ENCODE data around the gene GPRC5C. TPM values are rescaled to one million over a fixed set of nuclear protein-coding genes. Genes with fewer than 3 reads are reported as not detected.

Gene GPRC5C
- total RNA-seq, 1 donor from 2014 or later, result 56.4 TPM

DNA sequence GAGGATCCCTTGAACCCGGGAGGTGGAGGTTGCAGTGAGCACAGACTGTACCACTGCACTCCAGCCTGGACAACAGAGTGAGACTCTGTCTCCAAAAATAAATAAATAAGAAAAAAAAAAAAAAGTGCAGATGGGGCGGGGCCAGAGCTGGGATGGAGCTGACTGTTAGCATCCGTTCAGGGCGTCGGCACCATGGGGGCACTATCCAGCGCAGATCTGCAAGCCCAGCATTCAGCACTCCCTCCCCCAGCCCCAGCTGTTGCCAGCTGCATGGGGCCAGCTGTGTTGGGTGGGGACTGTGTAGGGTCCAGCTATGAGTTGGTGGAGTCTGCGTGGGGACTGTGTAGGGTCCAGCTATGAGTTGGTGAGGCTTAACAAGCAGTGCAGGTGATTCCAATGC, 13.3 kb downstream of the GPRC5C start:
- TF ChIP-seq, protein P1, sequence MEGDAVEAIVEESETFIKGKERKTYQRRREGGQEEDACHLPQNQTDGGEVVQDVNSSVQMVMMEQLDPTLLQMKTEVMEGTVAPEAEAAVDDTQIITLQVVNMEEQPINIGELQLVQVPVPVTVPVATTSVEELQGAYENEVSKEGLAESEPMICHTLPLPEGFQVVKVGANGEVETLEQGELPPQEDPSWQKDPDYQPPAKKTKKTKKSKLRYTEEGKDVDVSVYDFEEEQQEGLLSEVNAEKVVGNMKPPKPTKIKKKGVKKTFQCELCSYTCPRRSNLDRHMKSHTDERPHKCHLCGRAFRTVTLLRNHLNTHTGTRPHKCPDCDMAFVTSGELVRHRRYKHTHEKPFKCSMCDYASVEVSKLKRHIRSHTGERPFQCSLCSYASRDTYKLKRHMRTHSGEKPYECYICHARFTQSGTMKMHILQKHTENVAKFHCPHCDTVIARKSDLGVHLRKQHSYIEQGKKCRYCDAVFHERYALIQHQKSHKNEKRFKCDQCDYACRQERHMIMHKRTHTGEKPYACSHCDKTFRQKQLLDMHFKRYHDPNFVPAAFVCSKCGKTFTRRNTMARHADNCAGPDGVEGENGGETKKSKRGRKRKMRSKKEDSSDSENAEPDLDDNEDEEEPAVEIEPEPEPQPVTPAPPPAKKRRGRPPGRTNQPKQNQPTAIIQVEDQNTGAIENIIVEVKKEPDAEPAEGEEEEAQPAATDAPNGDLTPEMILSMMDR (IDR thresholded peaks at IDR 0.05), result no peak
- DNase-seq (ENCODE audit: extremely low spot score, unreplicated experiment), result no peak
- no peak overlapping the region for H3K27ac Mint-ChIP-seq (ENCODE audit: unreplicated experiment)

DNA sequence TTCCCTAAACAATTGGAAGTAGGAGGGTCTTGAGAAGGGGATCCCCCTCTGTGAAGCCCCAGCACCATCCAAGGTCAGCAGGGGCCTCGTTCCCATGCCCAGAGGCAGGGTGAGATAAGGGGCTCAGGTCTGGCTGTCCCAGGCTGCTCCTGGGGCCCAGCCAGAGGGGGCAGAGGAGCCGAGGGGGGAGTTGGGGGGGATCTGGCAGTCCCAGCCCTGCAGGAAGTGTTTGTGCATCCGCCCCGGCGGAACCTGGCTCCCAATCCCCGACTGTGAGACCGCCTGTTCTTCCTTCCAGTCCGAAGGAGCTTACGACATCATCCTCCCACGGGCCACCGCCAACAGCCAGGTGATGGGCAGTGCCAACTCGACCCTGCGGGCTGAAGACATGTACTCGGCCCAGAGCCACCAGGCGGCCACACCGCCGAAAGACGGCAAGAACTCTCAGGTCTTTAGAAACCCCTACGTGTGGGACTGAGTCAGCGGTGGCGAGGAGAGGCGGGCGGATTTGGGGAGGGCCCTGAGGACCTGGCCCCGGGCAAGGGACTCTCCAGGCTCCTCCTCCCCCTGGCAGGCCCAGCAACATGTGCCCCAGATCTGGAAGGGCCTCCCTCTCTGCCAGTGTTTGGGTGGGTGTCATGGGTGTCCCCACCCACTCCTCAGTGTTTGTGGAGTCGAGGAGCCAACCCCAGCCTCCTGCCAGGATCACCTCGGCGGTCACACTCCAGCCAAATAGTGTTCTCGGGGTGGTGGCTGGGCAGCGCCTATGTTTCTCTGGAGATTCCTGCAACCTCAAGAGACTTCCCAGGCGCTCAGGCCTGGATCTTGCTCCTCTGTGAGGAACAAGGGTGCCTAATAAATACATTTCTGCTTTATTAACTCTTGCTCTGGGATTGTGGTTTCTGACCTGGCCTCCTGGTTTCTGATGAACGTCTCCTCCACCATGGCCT, 14.9 kb downstream of the GPRC5C start:
- Mint-ChIP-seq H3K36me3 (ENCODE audit: unreplicated experiment) (peaks cover 6% of the 10 kb centered on the region), H3K4me3 (ENCODE audit: unreplicated experiment) (peak overlapping the region; percentile 11), H3K27me3 (ENCODE audit: unreplicated experiment) (no peaks in the 10 kb centered on the region), H3K27ac (ENCODE audit: unreplicated experiment) (no peak overlapping the region), H3K4me1 (ENCODE audit: unreplicated experiment) (peaks cover 64% of the 10 kb centered on the region), H3K9me3 (ENCODE audit: unreplicated experiment) (no peaks in the 10 kb centered on the region)
- TF ChIP-seq, protein P1 (IDR thresholded peaks at IDR 0.05), result no peak
- no peak for DNase-seq (ENCODE audit: extremely low spot score, unreplicated experiment)

More for the DNA sequence above, 13.3 kb downstream of the GPRC5C start:
- Mint-ChIP-seq H3K27me3 (ENCODE audit: unreplicated experiment) (no peaks in the 10 kb centered on the region), H3K9me3 (ENCODE audit: unreplicated experiment) (no peaks in the 10 kb centered on the region), H3K4me3 (ENCODE audit: unreplicated experiment) (no peak overlapping the region), H3K36me3 (ENCODE audit: unreplicated experiment) (peaks cover 13% of the 10 kb centered on the region), H3K4me1 (ENCODE audit: unreplicated experiment) (peaks cover 60% of the 10 kb centered on the region)

DNA sequence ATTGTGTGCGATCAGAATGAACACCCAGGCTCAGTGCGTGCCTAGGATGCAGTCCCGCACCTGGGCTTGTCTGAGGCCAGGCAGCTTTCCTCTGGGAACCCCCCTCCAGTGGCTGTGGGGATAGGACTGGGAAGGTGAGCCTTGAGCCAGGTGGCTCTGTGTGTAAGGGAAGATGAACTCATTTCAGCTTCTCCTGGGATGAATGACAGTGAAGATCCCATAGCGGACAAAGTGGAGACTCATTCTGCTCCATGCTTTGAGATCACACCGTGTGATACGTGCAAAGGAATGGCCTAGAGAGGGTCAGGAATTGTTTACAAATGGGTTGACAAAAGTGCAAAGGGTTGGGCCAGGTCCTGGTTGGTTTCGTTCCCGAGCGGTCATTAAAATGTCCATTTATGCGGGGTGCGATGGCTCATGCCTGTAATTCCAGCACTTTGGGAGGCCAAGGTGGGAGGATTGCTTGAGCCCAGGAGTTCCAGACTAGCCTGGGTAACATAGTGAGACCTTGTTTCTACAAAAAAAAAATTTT, 15.8 kb downstream of the GPRC5C start:
- Mint-ChIP-seq H3K27ac (ENCODE audit: unreplicated experiment) (peak overlapping the region; percentile 5), H3K4me1 (ENCODE audit: unreplicated experiment) (peaks cover 64% of the 10 kb centered on the region), H3K4me3 (ENCODE audit: unreplicated experiment) (no peak overlapping the region), H3K9me3 (ENCODE audit: unreplicated experiment) (no peaks in the 10 kb centered on the region), H3K27me3 (ENCODE audit: unreplicated experiment) (no peaks in the 10 kb centered on the region), H3K36me3 (ENCODE audit: unreplicated experiment) (peaks cover 5% of the 10 kb centered on the region)
- TF ChIP-seq, protein P1 (IDR thresholded peaks at IDR 0.05), result no peak
- DNase-seq (ENCODE audit: extremely low spot score, unreplicated experiment), result no peak

DNA sequence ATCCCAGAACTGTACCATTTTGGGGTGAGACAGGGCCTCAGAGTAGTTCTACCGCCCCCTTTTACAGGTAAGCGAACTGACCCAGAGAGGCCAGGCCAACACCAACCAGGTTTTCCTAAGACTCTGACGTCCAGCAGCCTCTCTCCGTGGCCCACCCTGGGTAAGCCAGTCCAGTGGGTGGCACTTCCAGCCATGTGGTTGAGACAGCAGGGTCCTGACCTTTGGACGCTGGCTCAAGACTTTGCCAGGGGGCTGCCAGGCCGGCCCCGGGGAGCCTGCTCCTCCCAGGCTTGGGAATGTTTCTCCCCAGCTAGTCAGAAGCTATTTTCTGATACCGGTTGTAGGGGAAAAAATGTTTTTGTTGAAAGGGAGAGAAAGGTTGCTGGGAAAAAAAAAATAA, 16.9 kb downstream of the GPRC5C start:
- TF ChIP-seq, protein P1 (IDR thresholded peaks at IDR 0.05), result no peak
- Mint-ChIP-seq H3K9me3 (ENCODE audit: unreplicated experiment) (no peaks in the 10 kb centered on the region), H3K36me3 (ENCODE audit: unreplicated experiment) (peaks cover 5% of the 10 kb centered on the region), H3K27ac (ENCODE audit: unreplicated experiment) (peak overlapping the region; percentile 76), H3K4me3 (ENCODE audit: unreplicated experiment) (peak overlapping the region; percentile 14), H3K4me1 (ENCODE audit: unreplicated experiment) (peaks cover 64% of the 10 kb centered on the region), H3K27me3 (ENCODE audit: unreplicated experiment) (no peaks in the 10 kb centered on the region)
- no peak for DNase-seq (ENCODE audit: extremely low spot score, unreplicated experiment)

DNA sequence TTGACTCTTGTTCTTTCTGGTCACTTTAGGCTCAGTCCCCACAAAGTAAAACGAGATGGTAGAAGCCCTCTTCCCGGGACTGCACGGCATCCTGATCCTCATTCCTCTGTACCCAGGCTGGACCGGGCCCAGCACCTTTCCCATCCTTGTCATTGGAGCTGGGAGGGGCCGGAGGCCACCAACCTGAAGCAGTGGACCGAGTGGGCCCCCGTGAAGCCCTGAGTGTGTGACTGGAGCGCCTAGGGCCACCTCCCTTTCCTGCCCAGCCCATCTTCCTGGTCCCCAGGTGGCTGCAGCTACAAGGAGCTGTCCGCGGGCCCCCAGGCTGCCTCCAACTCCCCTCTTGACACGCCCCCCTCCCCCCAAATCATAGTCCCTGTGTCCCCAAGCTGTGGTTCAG, 17.4 kb downstream of the GPRC5C start:
- peak overlapping the region; percentile 76 for H3K27ac Mint-ChIP-seq (ENCODE audit: unreplicated experiment)
- peaks cover 5% of the 10 kb centered on the region for H3K36me3 Mint-ChIP-seq (ENCODE audit: unreplicated experiment)
- no peaks in the 10 kb centered on the region for H3K9me3 Mint-ChIP-seq (ENCODE audit: unreplicated experiment)
- TF ChIP-seq, protein P1 (IDR thresholded peaks at IDR 0.05), result no peak
- DNase-seq (ENCODE audit: extremely low spot score, unreplicated experiment), result no peak
- no peaks in the 10 kb centered on the region for H3K27me3 Mint-ChIP-seq (ENCODE audit: unreplicated experiment)
- H3K4me1 Mint-ChIP-seq (ENCODE audit: unreplicated experiment), result peaks cover 61% of the 10 kb centered on the region
- peak overlapping the region; percentile 14 for H3K4me3 Mint-ChIP-seq (ENCODE audit: unreplicated experiment)
